Liver (tissue), 9 donors: Measurements from ENCODE around the gene RPS3. TPM values are rescaled to one million over a fixed set of nuclear protein-coding genes. Genes with fewer than 3 reads are reported as not detected.
A peak's percentile ranks its signal among the peaks of the same experiment; 100 is the strongest.

ENCODE experiments used
- DNase-seq: peaks from one replicate; pipeline ENCODE4 v3.0.0-alpha.2; 2017; ENCODE audit warnings: low spot score
- H3K27ac ChIP-seq, 2 donors: one replicate each; pipeline ENCODE4 v1.7.0; 2013; ENCODE audit warnings: inconsistent platforms in 2 of 2, low read length in 2 of 2, control low read depth in 1 of 2, low read depth in 1 of 2, mild to moderate bottlenecking in 1 of 2
- H3K27me3 ChIP-seq, 4 donors: one replicate each; pipeline versions ENCODE4 v1.6.1 to v1.7.0; 2013; ENCODE audit warnings: low read length in 3 of 4, inconsistent platforms in 1 of 4, mild to moderate bottlenecking in 1 of 4, moderate library complexity in 1 of 4; ENCODE audit not compliant: control insufficient read depth in 4 of 4, insufficient read depth in 4 of 4
- H3K36me3 ChIP-seq, 4 donors: one replicate each; pipeline versions ENCODE4 v1.6.1 to v1.7.0; 2013; ENCODE audit warnings: low read length in 3 of 4, mild to moderate bottlenecking in 3 of 4, low read depth in 1 of 4, moderate library complexity in 1 of 4; ENCODE audit not compliant: control insufficient read depth in 4 of 4, insufficient read depth in 3 of 4
- H3K4me1 ChIP-seq, 4 donors: one replicate each; pipeline versions ENCODE4 v1.6.1 to v1.7.0; 2013; ENCODE audit warnings: low read length in 3 of 4, mild to moderate bottlenecking in 3 of 4, moderate library complexity in 1 of 4; ENCODE audit not compliant: control insufficient read depth in 4 of 4, insufficient read depth in 4 of 4
- H3K4me3 ChIP-seq, 3 donors: one replicate each; pipeline versions ENCODE4 v1.6.1 to v1.7.0; 2013; ENCODE audit warnings: low read length in 3 of 3, control low read depth in 1 of 3, low read depth in 1 of 3, mild to moderate bottlenecking in 1 of 3
- H3K9ac ChIP-seq, 2 donors: one replicate each; pipeline ENCODE4 v1.7.0; 2013; ENCODE audit warnings: low read length in 2 of 2, mild to moderate bottlenecking in 2 of 2, moderate library complexity in 2 of 2, control low read depth in 1 of 2, low read depth in 1 of 2
- H3K9me3 ChIP-seq, 4 donors: one replicate each; pipeline versions ENCODE4 v1.6.1 to v1.7.0; 2013; ENCODE audit warnings: low read length in 3 of 4; ENCODE audit not compliant: control insufficient read depth in 4 of 4
- EGR1 ChIP-seq, 2 donors: IDR thresholded peaks; 2 replicates each; pipeline ENCODE4 v1.6.1; 2016 to 2018; ENCODE audit warnings: antibody characterized with exemption in 2 of 2, low read depth in 2 of 2
- FOXA1 ChIP-seq: IDR thresholded peaks from 2 replicates; pipeline ENCODE4 v1.6.1; 2016; ENCODE audit warnings: antibody characterized with exemption
- FOXA2 ChIP-seq: IDR thresholded peaks from 2 replicates; pipeline ENCODE4 v1.6.1; 2016; ENCODE audit warnings: antibody characterized with exemption
- GABPA ChIP-seq, 2 donors: IDR thresholded peaks in 1 of 2; conservative IDR thresholded peaks in 1 of 2; 2 replicates each; pipeline ENCODE4 v1.6.1; 2016; ENCODE audit warnings: antibody characterized with exemption in 2 of 2, mild to moderate bottlenecking in 1 of 2, moderate library complexity in 1 of 2
- HNF4A ChIP-seq, 2 donors: conservative IDR thresholded peaks; 2 replicates each; pipeline ENCODE4 v1.6.1; 2016; ENCODE audit warnings: antibody characterized with exemption in 2 of 2, mild to moderate bottlenecking in 2 of 2
- HNF4G ChIP-seq: IDR thresholded peaks from 2 replicates; pipeline ENCODE4 v1.6.1; 2016; ENCODE audit warnings: antibody characterized with exemption
- JUND ChIP-seq, 2 donors: IDR thresholded peaks; 2 replicates each; pipeline ENCODE4 v1.6.1; 2016; ENCODE audit warnings: antibody characterized with exemption in 2 of 2
- NR2F2 ChIP-seq: IDR thresholded peaks from 2 replicates; pipeline ENCODE4 v1.6.1; 2016; ENCODE audit warnings: antibody characterized with exemption
- RAD21 ChIP-seq, 2 donors: IDR thresholded peaks; 2 replicates each; pipeline ENCODE4 v1.6.1; 2016; ENCODE audit warnings: antibody characterized with exemption in 2 of 2, mild to moderate bottlenecking in 2 of 2
- RXRA ChIP-seq, 2 donors: IDR thresholded peaks; 2 replicates each; pipeline ENCODE4 v1.6.1; 2017 to 2018; ENCODE audit warnings: antibody characterized with exemption in 2 of 2, mild to moderate bottlenecking in 1 of 2
- SP1 ChIP-seq: IDR thresholded peaks from 2 replicates; pipeline ENCODE4 v1.6.1; 2018; ENCODE audit warnings: antibody characterized with exemption, mild to moderate bottlenecking
- TAF1 ChIP-seq: conservative IDR thresholded peaks from 2 replicates; pipeline ENCODE4 v1.6.1; 2016; ENCODE audit warnings: antibody characterized with exemption, mild to moderate bottlenecking
- YY1 ChIP-seq: IDR thresholded peaks from 2 replicates; pipeline ENCODE4 v1.6.1; 2016; ENCODE audit warnings: antibody characterized with exemption, mild to moderate bottlenecking
- WGBS: extraction: QIAGEN DNeasy Blood & Tissue Kit; methylation state at CpG from one replicate; pipeline ENCODE4 v1.1.7; 2013; 5-methylcytosine and 5-hydroxymethylcytosine counted together
- polyA plus RNA-seq, 2 donors: library from polyadenylated mRNA; stranded (reverse) in 1 of 2; unstranded in 1 of 2; fragments of 200-250 nt in 1 of 2; fragments of >200 nt in 1 of 2; fragmentation: Nextera tagmentation in 1 of 2; extraction: Ambion mirVana in 1 of 2; gene quantifications; one replicate each; pipeline versions ENCODE4 v1.2.1 to v1.2.3, GENCODE V29; 2013 to 2015
- total RNA-seq, 2 donors: library from RNA; depleted of rRNA; stranded (reverse); fragments of >200 nt; gene quantifications; one replicate each; pipeline ENCODE4 v1.2.3, GENCODE V29; 2014
- TF ChIP-seq, protein P1 (sequence below): IDR thresholded peaks from 2 replicates; pipeline ENCODE4 v1.6.1; 2016; ENCODE audit warnings: antibody characterized with exemption, mild to moderate bottlenecking
- TF ChIP-seq, protein P2 (sequence below): IDR thresholded peaks from 2 replicates; pipeline ENCODE4 v1.6.1; 2016; ENCODE audit warnings: antibody characterized with exemption
- TF ChIP-seq, protein P3 (sequence below): IDR thresholded peaks from 2 replicates; pipeline ENCODE4 v1.6.1; 2016; ENCODE audit warnings: antibody characterized with exemption
- TF ChIP-seq, protein P4 (sequence below): IDR thresholded peaks from 2 replicates; pipeline ENCODE4 v1.6.1; 2016; ENCODE audit warnings: antibody characterized with exemption
- TF ChIP-seq, protein P5 (sequence below): fragments of 150-350 bp; IDR thresholded peaks from 2 replicates; pipeline ENCODE4 v1.5.1; 2017; ENCODE audit warnings: improper control_type of control experiment, low read depth, low read length; ENCODE audit not compliant: missing input control
- donor health status: healthy.
- donor health status: healthy.
- donor health status: healthy.
- donor health status: healthy.
- donor health status: healthy.

Gene RPS3
- 1,000 to 10,000 TPM in 1 of 2 donors, 100 to 1,000 TPM in 1; 289 to 1,115 TPM for total RNA-seq
- polyA plus RNA-seq = 100 to 1,000 TPM; 365 to 620 TPM

DNA sequence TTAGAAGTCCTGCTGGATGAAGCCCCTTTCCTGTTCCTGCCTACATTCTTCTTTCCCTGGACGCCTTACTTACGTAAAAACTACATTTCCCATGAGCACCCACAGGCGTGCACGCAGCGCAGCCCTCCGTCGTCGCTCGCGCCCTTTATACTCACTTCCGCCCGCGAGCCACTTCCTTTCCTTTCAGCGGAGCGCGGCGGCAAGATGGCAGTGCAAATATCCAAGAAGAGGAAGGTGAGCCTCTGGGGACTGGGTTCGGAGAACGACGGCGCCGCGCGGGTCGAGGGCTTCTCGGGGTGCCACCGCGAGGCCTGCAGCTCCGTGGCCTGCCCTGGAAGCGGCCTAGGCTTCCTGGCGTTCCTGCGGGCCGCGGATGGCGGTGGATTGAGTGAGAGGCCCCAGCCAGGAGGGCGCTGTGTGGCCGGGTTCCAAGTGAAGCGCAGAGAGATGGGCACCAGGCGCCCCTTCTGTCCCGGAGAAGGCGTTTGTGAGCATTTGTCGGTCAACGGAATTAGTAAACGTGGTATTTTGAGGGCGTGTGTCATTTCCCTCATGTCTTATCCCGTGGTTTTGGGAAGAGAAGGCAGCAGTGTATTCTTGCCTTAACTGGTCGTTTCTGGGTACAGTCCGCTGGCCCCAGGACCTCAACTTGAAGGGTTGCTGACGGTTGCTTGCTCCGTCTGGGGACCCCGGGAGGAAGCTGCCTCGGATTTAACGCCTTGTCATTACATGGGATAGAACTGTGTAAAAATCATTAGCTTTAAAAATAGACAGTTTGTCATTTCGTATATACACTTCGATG, at the start of gene RPS3:
RPS3 (plus strand) TSS at position 175 of the 802 bp plus-strand sequence; CDS start at position 205, 30 bp downstream.
- peak within 1 kb of the TSS; percentile 89 to 95 for H3K27ac ChIP-seq
- H3K9me3 ChIP-seq = no peaks in the 10 kb centered on the region
- DNase-seq = peak; percentile 89
- H3K27me3 ChIP-seq = no peaks in the 10 kb centered on the region
- WGBS = under 1% methylated on average over 55 of the region's 55 CpGs
- H3K9ac ChIP-seq = peak within 1 kb of the TSS; percentile 95 to 99
- H3K36me3 ChIP-seq = peaks cover 0 to 33% (median 32%) of the 10 kb centered on the region in 4 donors
- TF ChIP-seq, protein P1, sequence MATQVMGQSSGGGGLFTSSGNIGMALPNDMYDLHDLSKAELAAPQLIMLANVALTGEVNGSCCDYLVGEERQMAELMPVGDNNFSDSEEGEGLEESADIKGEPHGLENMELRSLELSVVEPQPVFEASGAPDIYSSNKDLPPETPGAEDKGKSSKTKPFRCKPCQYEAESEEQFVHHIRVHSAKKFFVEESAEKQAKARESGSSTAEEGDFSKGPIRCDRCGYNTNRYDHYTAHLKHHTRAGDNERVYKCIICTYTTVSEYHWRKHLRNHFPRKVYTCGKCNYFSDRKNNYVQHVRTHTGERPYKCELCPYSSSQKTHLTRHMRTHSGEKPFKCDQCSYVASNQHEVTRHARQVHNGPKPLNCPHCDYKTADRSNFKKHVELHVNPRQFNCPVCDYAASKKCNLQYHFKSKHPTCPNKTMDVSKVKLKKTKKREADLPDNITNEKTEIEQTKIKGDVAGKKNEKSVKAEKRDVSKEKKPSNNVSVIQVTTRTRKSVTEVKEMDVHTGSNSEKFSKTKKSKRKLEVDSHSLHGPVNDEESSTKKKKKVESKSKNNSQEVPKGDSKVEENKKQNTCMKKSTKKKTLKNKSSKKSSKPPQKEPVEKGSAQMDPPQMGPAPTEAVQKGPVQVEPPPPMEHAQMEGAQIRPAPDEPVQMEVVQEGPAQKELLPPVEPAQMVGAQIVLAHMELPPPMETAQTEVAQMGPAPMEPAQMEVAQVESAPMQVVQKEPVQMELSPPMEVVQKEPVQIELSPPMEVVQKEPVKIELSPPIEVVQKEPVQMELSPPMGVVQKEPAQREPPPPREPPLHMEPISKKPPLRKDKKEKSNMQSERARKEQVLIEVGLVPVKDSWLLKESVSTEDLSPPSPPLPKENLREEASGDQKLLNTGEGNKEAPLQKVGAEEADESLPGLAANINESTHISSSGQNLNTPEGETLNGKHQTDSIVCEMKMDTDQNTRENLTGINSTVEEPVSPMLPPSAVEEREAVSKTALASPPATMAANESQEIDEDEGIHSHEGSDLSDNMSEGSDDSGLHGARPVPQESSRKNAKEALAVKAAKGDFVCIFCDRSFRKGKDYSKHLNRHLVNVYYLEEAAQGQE = peak; percentile 96
- TF ChIP-seq EGR1 (IDR thresholded peaks at IDR 0.05; ENCODE audit: low read depth in 2 of 2) (no peak), RAD21 (IDR thresholded peaks at IDR 0.05) (peak in 1 of 2 donors; percentile 10), JUND (IDR thresholded peaks at IDR 0.05) (no peak), NR2F2 (no peak), HNF4G (no peak), FOXA1 (peak; percentile 22), GABPA (IDR thresholded peaks at IDR 0.05 in 1 of 2, conservative IDR thresholded peaks at IDR 0.05 in 1 of 2) (peak; percentile 84 to 96), YY1 (peak; percentile 98), HNF4A (conservative IDR thresholded peaks at IDR 0.05) (no peak), SP1 (peak; percentile 52), RXRA (IDR thresholded peaks at IDR 0.05) (peak in 1 of 2 donors; percentile 27), TAF1 (peak; percentile 99), FOXA2 (peak; percentile 11)
- TF ChIP-seq, protein P2, sequence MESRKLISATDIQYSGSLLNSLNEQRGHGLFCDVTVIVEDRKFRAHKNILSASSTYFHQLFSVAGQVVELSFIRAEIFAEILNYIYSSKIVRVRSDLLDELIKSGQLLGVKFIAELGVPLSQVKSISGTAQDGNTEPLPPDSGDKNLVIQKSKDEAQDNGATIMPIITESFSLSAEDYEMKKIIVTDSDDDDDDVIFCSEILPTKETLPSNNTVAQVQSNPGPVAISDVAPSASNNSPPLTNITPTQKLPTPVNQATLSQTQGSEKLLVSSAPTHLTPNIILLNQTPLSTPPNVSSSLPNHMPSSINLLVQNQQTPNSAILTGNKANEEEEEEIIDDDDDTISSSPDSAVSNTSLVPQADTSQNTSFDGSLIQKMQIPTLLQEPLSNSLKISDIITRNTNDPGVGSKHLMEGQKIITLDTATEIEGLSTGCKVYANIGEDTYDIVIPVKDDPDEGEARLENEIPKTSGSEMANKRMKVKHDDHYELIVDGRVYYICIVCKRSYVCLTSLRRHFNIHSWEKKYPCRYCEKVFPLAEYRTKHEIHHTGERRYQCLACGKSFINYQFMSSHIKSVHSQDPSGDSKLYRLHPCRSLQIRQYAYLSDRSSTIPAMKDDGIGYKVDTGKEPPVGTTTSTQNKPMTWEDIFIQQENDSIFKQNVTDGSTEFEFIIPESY = peak; percentile 60
- TF ChIP-seq, protein P3, sequence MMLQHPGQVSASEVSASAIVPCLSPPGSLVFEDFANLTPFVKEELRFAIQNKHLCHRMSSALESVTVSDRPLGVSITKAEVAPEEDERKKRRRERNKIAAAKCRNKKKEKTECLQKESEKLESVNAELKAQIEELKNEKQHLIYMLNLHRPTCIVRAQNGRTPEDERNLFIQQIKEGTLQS = no peak
- TF ChIP-seq, protein P4, sequence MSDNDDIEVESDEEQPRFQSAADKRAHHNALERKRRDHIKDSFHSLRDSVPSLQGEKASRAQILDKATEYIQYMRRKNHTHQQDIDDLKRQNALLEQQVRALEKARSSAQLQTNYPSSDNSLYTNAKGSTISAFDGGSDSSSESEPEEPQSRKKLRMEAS = peak; percentile 73
- TF ChIP-seq, protein P5, sequence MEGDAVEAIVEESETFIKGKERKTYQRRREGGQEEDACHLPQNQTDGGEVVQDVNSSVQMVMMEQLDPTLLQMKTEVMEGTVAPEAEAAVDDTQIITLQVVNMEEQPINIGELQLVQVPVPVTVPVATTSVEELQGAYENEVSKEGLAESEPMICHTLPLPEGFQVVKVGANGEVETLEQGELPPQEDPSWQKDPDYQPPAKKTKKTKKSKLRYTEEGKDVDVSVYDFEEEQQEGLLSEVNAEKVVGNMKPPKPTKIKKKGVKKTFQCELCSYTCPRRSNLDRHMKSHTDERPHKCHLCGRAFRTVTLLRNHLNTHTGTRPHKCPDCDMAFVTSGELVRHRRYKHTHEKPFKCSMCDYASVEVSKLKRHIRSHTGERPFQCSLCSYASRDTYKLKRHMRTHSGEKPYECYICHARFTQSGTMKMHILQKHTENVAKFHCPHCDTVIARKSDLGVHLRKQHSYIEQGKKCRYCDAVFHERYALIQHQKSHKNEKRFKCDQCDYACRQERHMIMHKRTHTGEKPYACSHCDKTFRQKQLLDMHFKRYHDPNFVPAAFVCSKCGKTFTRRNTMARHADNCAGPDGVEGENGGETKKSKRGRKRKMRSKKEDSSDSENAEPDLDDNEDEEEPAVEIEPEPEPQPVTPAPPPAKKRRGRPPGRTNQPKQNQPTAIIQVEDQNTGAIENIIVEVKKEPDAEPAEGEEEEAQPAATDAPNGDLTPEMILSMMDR = no peak
- peak within 1 kb of the TSS; percentile 69 to 98 (median 98) for H3K4me3 ChIP-seq
- peaks cover 0 to 14% (median 4%) of the 10 kb centered on the region in 4 donors for H3K4me1 ChIP-seq
